SHP77 (cell line): ENCODE results near the gene PEX5.

Source experiments
- DNase-seq, 2 experiments: peaks; one replicate each; lab custom pipeline; 2025; lab: John Stamatoyannopoulos, UW

PEX5 gene

DNA sequence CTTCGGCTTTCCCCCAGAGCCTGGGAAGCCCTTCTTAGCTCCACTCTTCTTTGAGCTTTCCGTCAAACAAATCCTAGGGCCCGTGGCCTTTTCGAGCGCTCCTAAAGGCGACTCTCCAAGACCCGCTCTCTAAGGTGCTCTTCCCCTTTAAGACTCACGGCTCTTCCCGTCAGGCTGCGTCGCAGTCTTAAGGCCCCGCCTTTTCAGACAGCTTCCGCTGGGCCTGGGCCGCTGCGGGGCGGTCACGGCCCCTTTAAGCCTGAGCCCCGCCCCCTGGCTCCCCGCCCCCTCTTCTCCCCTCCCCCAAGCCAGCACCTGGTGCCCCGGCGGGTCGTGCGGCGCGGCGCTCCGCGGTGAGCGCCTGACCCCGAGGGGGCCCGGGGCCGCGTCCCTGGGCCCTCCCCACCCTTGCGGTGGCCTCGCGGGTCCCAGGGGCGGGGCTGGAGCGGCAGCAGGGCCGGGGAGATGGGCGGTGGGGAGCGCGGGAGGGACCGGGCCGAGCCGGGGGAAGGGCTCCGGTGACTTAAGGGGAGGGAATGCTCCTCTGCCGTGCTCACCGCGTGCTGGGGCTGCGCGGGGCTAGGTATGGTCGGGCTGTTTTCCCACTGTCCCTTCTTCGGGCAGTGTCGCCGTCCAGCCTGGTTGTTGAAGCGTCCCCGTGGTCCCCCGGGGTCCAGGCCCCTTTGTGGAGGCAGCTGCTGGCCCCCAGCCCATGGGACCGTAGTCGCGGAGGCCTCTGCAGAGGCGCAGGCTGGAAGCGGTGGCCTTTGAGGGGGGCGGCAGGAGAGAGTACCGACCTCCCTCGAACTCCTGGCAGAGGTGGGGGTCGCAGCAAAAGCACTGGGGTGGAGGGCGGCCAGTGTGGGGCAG, at the start of gene PEX5:
PEX5 (plus strand) TSS at position 289 of the 870 bp plus-strand sequence. CDS start 692 bp downstream, outside the sequence.
- peak; percentile 58 to 85 for DNase-seq

DNA sequence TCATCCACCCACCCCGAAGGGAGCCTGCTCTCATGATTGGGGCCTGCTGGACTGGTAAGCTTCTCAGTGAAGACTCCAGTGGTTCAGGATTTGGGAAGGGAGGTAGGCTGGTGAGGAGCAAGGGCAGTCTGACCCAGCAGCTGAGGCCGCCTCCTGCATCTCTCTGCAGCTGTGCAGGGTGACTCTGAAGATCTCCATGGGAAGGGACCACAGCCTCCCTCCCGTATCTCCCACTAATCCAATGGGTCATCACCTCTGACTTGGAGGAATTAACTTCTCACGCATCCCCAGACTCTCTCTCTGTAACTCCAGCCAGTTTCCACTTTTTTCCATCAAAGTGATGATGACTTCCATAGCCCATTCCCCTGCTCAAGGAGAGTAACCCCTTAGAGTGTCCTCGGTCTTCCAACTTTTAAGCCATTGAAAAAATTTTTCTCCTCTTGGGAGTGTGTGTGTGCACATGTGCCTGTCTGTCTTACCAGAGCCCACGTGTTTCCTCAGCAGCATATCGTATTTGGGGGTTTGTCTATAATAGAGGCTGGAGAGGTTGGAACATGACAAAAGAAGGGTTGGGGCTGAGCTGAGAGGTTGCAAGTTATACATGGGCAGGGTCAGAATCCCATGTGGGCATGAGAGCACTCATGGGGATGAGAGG, 48.0 kb upstream of the PEX5 start:
- DNase-seq: no peak

DNA sequence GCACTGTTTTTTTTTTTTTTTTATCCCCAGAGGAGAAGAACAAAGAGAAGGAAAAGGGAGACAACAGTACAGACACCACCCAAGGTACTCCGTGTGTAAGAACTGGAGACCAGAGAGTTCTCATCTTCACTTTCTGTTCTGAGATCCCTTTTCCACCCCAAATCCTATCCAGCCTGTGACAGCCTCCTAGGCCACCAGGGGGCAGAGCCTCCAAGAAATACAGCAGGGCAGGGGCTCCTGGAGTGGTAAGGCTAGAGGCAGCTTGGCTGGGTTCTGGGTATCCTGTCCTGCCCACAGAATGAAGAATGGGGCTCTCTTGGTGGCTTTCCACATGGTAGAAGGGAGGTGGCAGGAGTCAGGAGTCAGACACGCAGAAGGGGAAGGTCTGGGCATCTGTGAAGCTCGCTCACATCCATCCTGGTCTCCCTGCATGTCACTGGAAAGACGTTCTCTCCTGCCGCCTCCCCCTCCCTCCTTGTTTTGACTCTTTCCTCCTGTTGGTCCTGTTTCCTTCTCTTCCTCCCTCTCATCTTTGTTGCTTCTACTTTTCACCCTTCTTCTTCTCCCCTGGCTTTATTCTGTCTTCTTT, 47.3 kb upstream of the PEX5 start:
- peak in 1 of 2 experiments; percentile 37 for DNase-seq

DNA sequence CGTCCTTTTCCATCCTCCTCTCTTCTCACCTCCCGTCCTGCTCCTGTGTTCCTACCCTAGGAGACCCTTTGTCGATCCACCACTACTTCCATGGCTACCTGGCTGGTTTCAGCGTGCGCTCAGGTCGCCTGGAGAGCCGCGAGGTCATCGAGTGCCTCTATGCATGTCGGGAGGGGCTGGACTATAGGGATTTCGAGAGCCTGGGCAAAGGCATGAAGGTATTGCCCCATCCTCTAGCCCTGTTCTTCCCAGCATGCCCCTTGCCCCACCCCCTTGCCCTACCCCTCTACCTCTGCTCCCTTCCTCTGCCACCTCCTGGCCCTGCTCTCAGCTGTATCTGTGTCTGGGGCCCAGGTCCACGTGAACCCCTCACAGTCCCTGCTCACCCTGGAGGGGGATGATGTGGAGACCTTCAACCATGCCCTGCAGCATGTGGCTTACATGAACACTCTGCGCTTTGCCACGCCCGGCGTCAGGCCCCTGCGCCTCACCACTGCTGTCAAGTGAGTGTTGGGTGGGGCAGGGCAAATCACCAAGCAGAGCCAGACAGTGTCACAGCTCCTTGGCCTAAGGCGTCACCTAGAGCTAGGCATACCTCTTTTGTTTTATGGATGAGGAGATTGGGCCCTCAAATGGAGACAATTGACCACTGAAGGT, 46.5 kb upstream of the PEX5 start:
- no peak for DNase-seq

DNA sequence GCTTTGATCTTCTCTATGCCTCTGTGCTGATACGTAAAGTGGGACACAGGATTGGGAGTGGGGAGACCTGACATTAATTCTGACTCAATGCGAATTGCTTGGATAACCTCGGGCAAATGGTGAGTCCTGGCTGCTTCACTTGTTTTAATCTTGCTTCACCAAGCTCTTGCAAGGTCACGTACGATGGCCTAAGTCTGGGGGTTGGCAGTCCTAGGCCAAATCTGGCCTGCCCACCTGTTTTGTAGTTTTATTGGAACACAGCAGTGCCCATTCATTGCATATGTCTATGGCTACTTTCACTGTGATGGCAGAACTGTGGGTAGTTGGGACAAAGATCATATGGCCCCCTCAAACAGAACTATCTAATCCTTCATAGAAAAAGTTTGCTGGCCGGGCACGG, 45.9 kb upstream of the PEX5 start:
- no peak for DNase-seq

- no peak for DNase-seq
Measured at GRCh38 chr12:7144414-7145120, 44.9 kb upstream of the PEX5 start.

DNA sequence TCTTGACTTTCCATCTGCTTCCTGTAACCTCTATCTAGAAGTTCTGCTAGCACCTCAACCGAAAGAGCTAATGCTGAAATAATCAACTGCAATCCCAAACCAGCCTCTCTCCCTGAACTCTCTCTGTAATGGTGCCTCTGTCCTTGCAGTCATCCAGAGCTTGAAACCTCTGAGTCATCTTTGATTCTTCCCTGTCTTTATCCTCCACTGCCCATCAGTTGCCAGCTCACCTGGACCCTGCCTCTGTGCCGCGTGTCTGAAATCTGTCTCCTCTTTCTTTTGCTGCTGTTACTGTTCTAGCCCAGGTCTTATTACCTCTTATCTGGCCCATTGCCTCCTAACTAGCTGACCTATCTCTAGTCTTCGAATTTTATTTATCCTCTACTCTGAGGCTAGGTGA, 43.8 kb upstream of the PEX5 start:
- DNase-seq: no peak

GRCh38 chr12:7146228-7146627, 43.3 kb upstream of the PEX5 start:
- DNase-seq: no peak

GRCh38 chr12:7146906-7147305, 42.6 kb upstream of the PEX5 start:
- DNase-seq: no peak

DNA sequence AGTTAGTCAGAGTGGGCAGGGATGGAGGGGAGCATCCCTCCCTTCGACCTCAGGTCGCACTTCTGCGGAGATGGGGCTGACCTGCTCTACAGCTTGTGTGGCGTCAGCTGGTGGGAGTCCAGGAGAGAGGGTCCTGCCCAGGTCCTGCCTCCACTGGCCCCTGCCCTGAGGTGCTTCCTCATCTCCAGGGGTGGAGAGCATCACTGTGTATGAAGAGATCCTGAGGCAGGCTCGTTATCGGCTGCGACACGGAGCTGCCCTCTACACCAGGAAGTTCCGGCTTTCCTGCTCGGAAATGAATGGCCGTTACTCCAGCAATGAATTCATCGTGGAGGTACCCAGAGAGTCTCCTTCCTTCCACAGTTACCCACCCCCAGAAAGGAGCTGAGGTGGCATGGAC, 39.1 kb upstream of the PEX5 start:
- DNase-seq: no peak

DNA sequence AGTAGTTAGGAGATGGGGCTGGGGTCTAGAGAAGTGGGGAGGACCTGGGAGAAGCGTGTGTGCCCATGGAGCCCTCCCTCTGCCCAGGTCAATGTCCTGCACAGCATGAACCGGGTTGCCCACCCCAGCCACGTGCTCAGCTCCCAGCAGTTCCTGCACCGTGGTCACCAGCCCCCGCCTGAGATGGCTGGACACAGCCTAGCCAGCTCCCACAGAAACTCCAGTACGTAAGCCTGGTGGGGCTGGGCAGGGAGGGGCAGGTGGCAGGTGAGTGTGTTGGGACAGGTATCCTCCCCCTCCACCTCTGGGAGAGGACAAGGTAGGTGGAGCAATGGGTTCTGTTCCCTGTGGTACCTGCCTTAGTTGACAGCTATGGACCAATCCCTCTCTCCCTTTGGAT, 38.6 kb upstream of the PEX5 start:
- DNase-seq: no peak

GRCh38 chr12:7151532-7151931, 38.0 kb upstream of the PEX5 start:
- DNase-seq: no peak

- no peak for DNase-seq
Measured at GRCh38 chr12:7152818-7153217, 36.7 kb upstream of the PEX5 start.

GRCh38 chr12:7154042-7154441, 35.4 kb upstream of the PEX5 start:
- no peak for DNase-seq

DNA sequence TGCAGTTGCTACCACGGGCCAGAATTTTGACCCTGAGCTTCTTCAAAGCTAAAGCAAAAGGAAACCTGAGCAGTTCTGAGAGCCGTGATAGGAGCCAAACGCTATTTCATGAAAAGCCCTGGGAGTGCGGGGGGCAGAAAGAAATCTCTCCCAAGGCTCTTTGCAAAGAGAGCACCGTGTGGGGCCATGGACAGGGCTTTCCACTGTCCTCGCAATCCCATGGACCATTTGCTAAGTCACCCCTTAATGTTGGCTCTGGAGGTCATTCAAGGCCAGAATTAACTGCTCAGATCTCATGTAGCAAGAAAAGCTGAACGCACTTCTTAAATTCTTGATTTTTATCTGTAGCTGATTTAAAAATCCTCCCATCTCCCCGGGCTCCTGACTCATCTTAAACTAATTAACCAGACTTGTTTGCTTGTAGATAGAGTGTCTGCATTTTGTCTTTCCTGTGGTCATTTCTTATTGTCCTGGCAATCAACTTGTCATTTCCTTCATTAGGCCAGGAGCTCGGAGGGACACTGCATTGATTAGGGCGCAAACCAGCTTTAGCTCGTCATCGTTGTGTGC, 34.5 kb upstream of the PEX5 start:
- no peak for DNase-seq

- DNase-seq: peak in 1 of 2 experiments; percentile 15
Measured at GRCh38 chr12:7155471-7156034, 33.9 kb upstream of the PEX5 start.

GRCh38 chr12:7156259-7157197, 33.0 kb upstream of the PEX5 start:
- no peak for DNase-seq

- DNase-seq: no peak
Measured at GRCh38 chr12:7157391-7157790, 32.1 kb upstream of the PEX5 start.

DNA sequence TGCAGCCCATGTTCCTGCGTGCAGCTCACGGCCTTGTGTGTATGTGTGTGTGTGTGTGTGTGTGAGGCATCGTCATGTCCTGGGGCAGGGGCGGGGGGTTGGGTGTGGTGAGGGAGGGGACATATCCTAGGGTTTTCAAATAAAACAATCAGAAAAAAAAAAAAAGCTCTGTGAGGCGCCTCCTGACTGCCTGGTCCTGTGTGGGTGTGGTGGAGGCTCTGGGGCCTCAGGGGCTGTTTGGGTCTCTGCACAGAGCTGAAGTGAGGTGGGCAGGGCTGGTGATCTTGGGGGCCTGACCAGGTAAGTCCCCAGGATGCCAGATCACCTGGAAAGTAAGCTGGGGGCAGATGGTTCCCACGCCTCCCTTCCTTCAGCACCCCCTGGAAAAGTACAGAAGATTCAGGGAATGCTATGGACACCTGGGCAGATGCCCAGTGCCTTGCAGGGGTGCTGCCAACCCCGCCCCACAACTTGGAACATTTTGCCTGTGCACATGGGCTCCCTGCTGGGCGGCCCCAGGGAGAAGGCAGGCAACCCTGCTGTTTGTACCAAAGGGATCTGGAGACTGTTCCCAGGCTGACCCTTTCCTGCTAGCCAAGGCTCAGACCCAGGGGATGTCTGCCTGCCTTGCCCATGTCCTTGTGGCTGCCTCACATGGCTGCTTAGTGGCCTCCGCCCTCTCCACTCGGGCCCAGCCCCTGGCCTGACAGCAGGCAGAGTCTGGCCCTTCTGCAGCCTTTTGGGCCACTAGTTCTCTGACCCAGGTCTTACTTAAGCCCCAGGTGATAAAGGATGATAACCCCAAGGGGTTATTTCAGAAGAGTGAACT, 30.5 kb upstream of the PEX5 start:
- DNase-seq: no peak
